Esophagus muscularis mucosa (tissue), 4 donors: ENCODE data around the gene CPNE7. TPM values are rescaled to one million over a fixed set of nuclear protein-coding genes. Genes with fewer than 3 reads are reported as not detected.
"Not testable (repeated sequence)": the region's sequence is repeated elsewhere in the genome, so short reads cannot be mapped to it uniquely, and the experiment has no call there.

Experiments
- DNase-seq: peaks from one replicate; pipeline ENCODE4 v3.0.0-alpha.2; 2017; ENCODE audit errors: extremely low spot score
- H3K27ac ChIP-seq, 4 donors: fragments of 200-600 bp; sonication (generic); replicated peaks in 1 of 4; 1 replicate in 3 of 4; 2 replicates in 1 of 4; pipeline ENCODE4 v1.5.1; 2016 to 2019; ENCODE audit warnings: mild to moderate bottlenecking in 1 of 4
- H3K27me3 ChIP-seq, 4 donors: fragments of 200-600 bp; sonication (generic); one replicate each; pipeline versions ENCODE4 v1.5.1 to v1.6.0; 2016 to 2019
- H3K36me3 ChIP-seq, 4 donors: fragments of 200-600 bp; sonication (generic); one replicate each; pipeline ENCODE4 v1.5.1; 2016 to 2019
- H3K4me1 ChIP-seq, 4 donors: fragments of 200-600 bp; sonication (generic); one replicate each; pipeline ENCODE4 v1.5.1; 2016 to 2019
- H3K4me3 ChIP-seq, 4 donors: fragments of 200-600 bp; sonication (generic); 1 replicate in 2 of 4; 2 replicates in 2 of 4; pipeline ENCODE4 v1.5.1; 2016 to 2019; ENCODE audit warnings: mild to moderate bottlenecking in 4 of 4, moderate library complexity in 1 of 4
- H3K9me3 ChIP-seq, 4 donors: fragments of 200-600 bp; sonication (generic); 1 replicate in 3 of 4; 2 replicates in 1 of 4; pipeline ENCODE4 v1.5.1; 2016 to 2019
- EP300 ChIP-seq: sonication (generic); formaldehyde crosslinking; IDR thresholded peaks from one replicate; pipeline ENCODE4 v1.6.1; 2017; ENCODE audit warnings: antibody characterized with exemption
- POLR2A ChIP-seq: fragments of 450-650 bp; IDR thresholded peaks from one replicate; pipeline ENCODE4 v1.6.1; 2017; ENCODE audit warnings: antibody characterized with exemption, moderate library complexity, mild to moderate bottlenecking, low read depth
- POLR2AphosphoS5 ChIP-seq, 2 donors: sonication (generic); formaldehyde crosslinking; IDR thresholded peaks; one replicate each; pipeline ENCODE4 v1.6.1; 2017; ENCODE audit warnings: antibody characterized with exemption in 2 of 2
- WGBS: methylation state at CpG from one replicate; pipeline ENCODE4 v1.1.5; 2018; 5-methylcytosine and 5-hydroxymethylcytosine counted together
- intact Hi-C: fragments of 100-400 bp; cut with DNase I; formaldehyde crosslinking; loops from one replicate; pipeline ENCODE4 v1.15.1; 2023
- total RNA-seq, 4 donors: library from RNA; depleted of rRNA; stranded (reverse); fragments of >200 nt; gene quantifications; one replicate each; pipeline versions ENCODE4 v1.1.0 to v1.2.1, GENCODE V29; 2016
- TF ChIP-seq, protein P1 (sequence below), 3 experiments: fragments of 200-600 bp in 2 of 3; fragments of 450-650 bp in 1 of 3; sonication (generic) in 2 of 3; IDR thresholded peaks; one replicate each; pipeline ENCODE4 v1.5.1; 2017 to 2019; ENCODE audit warnings: antibody characterized with exemption in 3 of 3, mild to moderate bottlenecking in 2 of 3, moderate library complexity in 1 of 3

CPNE7 gene
- total RNA-seq, 4 donors from 2014 or later = 0.83 to 1.7 (median 1.4) TPM; not detected in 1

DNA sequence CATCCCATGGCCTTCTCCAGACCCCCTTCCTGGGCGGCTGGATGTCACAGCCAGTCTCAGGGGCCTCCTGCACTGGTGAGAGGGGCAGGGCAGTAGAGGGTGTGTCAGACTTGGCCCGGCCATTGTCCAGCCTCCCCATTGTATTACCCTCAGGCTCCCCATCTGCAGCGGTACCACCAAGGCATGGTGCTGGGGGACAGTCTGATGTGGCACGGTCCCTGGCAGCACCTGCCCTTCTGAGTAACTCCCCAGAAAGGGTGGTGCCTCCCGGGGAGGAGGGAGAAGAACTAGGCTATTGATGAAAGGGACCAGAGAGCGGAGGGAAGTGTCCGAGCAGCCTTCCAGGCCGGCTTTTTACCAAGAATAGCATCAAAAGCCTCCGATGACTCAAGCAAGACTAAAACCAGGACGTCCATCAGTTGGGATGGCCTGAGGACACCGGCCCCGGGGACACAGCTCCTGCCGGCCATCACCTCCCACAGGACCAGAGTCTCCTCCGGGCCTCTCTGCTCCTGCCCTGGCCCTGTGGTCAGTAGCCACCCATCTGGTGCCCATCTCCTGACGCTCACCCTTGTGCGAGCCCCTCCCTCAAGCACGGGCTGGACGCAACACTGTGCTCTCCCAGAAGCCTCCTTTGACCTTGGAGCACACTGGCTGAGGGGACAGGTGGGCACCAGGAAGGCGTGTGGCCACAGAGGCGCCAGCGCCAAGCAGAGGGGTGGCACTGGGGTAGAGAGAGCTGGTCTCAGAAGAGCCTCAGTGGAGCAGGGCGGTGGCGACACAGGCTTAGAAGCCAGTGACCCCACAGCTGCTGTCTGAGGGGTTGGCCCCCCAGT lies 5.8 kb upstream of the CPNE7 start:
- WGBS = 69% methylated on average over 19 of the region's 23 CpGs
- no peak for DNase-seq
- peaks cover 25 to 40% (median 32%) of the 10 kb centered on the region in 4 donors for H3K4me1 ChIP-seq
- H3K9me3 ChIP-seq = no peaks in the 10 kb centered on the region
- no peak overlapping the region for H3K4me3 ChIP-seq
- peaks cover 0 to 3% (median 3%) of the 10 kb centered on the region in 4 donors for H3K36me3 ChIP-seq
- no peak for TF ChIP-seq POLR2A
- TF ChIP-seq, protein P1, sequence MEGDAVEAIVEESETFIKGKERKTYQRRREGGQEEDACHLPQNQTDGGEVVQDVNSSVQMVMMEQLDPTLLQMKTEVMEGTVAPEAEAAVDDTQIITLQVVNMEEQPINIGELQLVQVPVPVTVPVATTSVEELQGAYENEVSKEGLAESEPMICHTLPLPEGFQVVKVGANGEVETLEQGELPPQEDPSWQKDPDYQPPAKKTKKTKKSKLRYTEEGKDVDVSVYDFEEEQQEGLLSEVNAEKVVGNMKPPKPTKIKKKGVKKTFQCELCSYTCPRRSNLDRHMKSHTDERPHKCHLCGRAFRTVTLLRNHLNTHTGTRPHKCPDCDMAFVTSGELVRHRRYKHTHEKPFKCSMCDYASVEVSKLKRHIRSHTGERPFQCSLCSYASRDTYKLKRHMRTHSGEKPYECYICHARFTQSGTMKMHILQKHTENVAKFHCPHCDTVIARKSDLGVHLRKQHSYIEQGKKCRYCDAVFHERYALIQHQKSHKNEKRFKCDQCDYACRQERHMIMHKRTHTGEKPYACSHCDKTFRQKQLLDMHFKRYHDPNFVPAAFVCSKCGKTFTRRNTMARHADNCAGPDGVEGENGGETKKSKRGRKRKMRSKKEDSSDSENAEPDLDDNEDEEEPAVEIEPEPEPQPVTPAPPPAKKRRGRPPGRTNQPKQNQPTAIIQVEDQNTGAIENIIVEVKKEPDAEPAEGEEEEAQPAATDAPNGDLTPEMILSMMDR (IDR thresholded peaks at IDR 0.05) = no peak
- no peak for TF ChIP-seq POLR2AphosphoS5 (IDR thresholded peaks at IDR 0.05)
- TF ChIP-seq EP300 = no peak
- intact Hi-C loops = no loop called here
- no peak overlapping the region for H3K27ac ChIP-seq
- peaks cover 0 to 65% (median 15%) of the 10 kb centered on the region in 4 donors for H3K27me3 ChIP-seq

DNA sequence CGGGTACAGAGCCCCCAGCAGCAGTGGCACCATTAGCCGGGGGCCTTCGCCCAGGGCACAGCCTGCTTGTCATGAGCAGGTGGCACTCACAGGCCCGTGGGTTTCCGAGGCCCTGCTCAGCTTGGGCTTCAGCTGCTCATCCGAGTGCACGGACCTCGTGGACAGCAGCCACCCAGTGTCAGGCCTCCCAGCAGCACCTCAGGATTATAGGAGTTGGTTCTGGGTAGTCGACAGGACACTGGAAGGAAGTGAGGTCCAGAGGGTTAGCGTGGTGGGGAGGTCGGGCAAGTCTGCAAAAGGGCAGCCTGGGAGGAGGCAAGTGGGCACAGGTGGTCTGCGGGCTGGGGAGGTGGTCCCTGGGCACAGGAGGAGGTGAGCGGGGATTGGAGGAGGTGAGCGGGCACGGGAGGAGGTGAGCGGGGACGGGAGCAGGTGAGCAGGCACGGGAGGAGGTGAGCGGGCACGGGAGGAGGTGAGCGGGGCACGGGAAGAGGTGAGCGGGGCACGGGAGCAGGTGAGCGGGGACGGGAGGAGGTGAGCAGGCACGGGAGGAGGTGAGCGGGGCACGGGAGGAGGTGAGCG lies 5.1 kb upstream of the CPNE7 start:
- 84% methylated on average over 28 of the region's 30 CpGs for WGBS
- intact Hi-C loops = no loop called here
- H3K4me3 ChIP-seq = no peak overlapping the region
- no peaks in the 10 kb centered on the region for H3K36me3 ChIP-seq
- peaks cover 25 to 40% (median 32%) of the 10 kb centered on the region in 4 donors for H3K4me1 ChIP-seq
- no peak for DNase-seq
- TF ChIP-seq, protein P1 (IDR thresholded peaks at IDR 0.05) = no peak
- TF ChIP-seq POLR2A = no peak
- no peak overlapping the region for H3K27ac ChIP-seq
- H3K9me3 ChIP-seq = no peaks in the 10 kb centered on the region
- H3K27me3 ChIP-seq = peaks cover 0 to 72% (median 22%) of the 10 kb centered on the region in 4 donors

DNA sequence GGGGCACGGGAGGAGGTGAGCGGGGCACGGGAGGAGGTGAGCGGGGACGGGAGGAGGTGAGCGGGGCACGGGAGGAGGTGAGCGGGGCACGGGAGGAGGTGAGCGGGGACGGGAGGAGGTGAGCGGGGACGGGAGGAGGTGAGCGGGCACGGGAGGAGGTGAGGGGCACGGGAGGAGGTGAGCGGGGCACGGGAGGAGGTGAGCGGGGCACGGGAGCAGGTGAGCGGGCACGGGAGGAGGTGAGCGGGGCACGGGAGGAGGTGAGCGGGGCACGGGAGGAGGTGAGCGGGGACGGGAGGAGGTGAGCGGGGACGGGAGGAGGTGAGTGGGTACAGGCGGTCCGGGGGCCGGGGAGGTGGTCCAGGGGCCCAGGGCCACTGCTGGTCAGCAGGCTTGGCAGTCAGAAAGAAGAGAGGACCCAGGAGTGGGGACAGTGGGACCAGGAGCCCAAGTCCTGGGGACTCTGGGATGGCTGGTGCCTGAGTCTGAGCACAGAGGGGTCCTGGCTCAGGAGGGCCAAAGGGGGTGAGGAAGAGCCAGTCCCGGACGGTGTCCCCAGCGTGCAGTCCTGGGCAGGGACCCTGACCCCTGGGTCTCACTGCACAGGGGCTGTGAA lies 4.5 kb upstream of the CPNE7 start:
- intact Hi-C loops, H3K4me3 ChIP-seq, H3K27ac ChIP-seq, H3K9me3 ChIP-seq, H3K36me3 ChIP-seq, DNase-seq: not testable (repeated sequence)
- Histone ChIP-seq H3K27me3 (peaks cover 1 to 79% (median 26%) of the 10 kb centered on the region in 4 donors), H3K4me1 (peaks cover 22 to 40% (median 31%) of the 10 kb centered on the region in 4 donors)
- 88% methylated on average over 34 of the region's 36 CpGs for WGBS

DNA sequence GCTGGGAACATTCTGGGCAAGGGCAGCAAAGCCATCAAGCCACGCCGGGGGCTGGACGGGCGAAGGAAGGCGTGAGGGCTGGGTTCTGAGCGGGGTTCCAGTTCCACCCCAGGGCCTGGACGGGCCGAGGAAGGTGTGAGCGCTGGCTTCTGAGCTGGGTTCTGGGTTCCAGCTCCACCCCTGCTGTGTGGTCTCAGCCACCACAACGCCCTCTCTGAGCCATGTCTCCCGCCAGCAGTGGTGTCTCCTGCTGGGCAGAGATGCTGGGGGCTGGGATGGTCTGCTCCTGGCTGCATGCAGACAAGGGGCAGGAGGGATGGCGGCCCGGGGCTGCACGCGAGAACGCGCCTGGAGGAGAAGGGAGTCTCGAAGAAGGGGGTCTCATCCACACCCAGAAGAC lies 3.9 kb upstream of the CPNE7 start:
- TF ChIP-seq POLR2A (no peak), POLR2AphosphoS5 (IDR thresholded peaks at IDR 0.05) (no peak), EP300 (no peak)
- no peak for DNase-seq
- peaks cover 6 to 84% (median 31%) of the 10 kb centered on the region in 4 donors for H3K27me3 ChIP-seq
- whole genome bisulfite sequencing = 67% methylated on average over 12 of the region's 18 CpGs
- H3K36me3 ChIP-seq = no peaks in the 10 kb centered on the region
- H3K9me3 ChIP-seq = no peaks in the 10 kb centered on the region
- H3K4me1 ChIP-seq = peaks cover 22 to 40% (median 31%) of the 10 kb centered on the region in 4 donors
- no peak overlapping the region for H3K27ac ChIP-seq
- no peak overlapping the region for H3K4me3 ChIP-seq
- intact Hi-C loops = no loop called here

DNA sequence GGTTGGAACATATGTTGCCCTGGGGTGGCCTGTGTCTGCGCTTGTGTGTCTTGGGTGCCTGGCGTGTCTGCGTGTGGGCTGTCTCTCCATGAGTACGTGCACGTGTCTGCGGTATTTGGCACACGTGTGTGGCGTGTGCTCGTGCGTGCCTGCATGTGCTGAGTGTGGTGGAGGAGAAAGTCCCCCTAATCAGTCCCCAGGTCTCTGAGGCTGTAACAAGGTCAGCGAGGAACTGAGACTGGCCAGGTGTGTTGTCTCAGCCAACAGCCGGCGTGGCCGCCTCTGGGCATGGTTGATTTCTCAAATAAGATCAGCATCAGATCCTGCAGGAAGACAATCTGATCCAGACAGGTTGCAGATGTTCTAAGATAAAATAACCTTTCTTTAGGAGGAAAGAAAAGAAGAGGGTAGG lies 3.5 kb upstream of the CPNE7 start:
- no peak overlapping the region for H3K27ac ChIP-seq
- intact Hi-C loops = no loop called here

More for the DNA sequence above, 3.5 kb upstream of the CPNE7 start:
- Histone ChIP-seq H3K9me3 (no peaks in the 10 kb centered on the region), H3K4me1 (peaks cover 22 to 40% (median 31%) of the 10 kb centered on the region in 4 donors), H3K27me3 (peaks cover 6 to 89% (median 34%) of the 10 kb centered on the region in 4 donors), H3K36me3 (no peaks in the 10 kb centered on the region), H3K4me3 (no peak overlapping the region)
- 0% methylated on average over 2 of the region's 14 CpGs for WGBS
- no peak for DNase-seq
- TF ChIP-seq POLR2A = no peak
- TF ChIP-seq, protein P1 (IDR thresholded peaks at IDR 0.05) = no peak
- peak in 1 of 2 donors; percentile 4 for TF ChIP-seq POLR2AphosphoS5 (IDR thresholded peaks at IDR 0.05)
- no peak for TF ChIP-seq EP300
